HG03378 (cell line): Measurements from ENCODE around the gene HIC1.

Experiments
- ATAC-seq: cut with Tn5 transposase; IDR thresholded peaks from one replicate; pipeline ENCODE4 v1.9.1; 2021; ENCODE audit warnings: mild to moderate bottlenecking, moderate library complexity; ENCODE audit not compliant: unreplicated experiment

HIC1 gene

DNA sequence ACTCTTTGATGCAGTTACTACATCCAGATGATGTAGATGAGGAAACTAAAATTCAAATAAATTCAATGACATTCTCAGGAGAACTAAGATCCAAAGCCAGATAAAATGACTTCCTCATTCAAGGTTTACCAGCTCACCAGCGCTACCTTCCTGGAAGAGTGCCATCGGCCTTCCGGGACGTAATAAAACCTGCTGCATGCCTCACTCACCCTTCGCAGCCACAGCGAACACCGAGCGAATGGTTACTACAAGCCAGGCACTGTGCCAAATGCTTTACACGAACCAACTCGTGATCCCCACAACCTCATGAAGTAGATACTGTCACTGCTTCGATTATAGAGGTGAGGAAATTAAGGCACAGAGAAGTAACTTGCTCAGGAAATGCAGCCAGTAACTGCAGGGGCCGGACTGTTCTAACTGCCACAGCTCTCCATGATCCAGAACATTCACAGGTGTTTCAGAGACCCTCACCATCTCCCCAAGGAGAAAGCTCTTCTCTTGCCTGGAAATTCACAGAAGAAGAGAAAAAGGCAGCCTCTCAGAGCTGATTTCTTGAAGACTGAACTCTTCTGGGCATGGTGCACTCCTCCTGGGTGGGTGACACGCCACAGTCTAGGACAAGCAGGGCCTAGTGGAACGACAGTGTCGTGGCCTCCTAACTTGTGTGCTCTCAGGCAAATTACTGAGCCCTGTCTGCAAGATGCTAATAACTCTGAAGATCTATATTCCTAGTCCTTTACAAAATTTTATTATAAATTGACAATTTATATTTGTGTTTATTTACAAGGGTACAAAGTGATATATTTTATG, 46.8 kb downstream of the HIC1 start:
- no peak for ATAC-seq

DNA sequence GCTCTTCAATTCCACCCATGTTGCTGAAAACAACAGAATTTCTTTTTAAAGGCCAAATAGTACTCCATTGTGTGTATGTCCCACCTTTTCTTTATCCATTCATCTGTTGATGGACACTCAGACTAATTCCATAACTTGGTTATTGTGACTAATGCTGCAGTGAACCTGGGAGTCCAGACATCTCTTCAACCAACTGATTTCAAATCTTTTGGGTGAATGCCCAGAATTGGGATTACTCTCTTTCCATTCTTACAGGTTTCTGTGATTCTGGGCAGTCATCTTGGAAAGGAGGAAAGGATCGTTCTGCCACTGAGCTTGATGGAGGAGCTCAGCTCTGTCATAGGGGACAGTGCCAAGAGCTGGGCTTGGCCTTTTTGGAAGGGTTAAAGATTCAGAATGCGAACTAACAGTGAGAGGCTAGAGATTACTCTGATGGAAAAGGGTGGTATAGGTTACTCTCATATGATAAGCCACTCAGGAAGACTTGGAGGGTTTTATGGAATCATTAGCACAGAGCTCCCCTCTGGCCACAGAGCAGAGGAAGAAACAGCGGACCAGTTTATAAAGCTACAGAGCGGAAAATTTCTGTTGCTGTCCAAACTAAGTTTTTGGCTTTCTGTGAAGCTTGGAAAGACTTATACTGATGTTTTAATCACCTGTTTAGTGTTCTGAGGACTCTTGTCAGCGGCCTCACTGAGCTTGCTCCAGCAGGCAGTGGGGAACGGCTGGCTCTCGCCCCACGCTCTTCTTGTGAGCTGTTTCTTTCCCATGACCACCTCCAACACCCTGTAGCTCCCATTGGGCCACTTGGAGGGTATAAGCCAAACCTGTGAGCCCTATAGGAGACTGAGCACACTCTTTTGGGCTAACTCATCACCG, 48.3 kb downstream of the HIC1 start:
- ATAC-seq: no peak

DNA sequence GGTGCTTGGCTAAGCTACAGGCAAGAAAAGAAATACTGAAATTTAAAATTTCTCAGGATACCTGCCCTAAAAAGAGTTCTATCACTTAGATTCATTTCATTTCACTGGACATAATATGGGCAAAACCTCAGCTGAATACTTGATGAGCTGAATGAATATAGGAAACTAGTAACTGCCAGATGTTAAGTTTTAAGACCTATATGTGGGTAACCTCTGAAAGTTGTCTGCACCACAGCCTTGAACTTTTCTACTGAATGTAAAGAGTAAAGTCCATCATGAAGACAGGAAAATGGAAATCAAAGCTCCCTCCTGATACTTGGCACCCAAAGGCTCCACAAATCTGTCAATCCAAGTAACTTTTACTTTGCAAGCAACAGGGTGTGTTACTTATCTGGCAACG, 50.8 kb downstream of the HIC1 start:
- no peak for ATAC-seq

DNA sequence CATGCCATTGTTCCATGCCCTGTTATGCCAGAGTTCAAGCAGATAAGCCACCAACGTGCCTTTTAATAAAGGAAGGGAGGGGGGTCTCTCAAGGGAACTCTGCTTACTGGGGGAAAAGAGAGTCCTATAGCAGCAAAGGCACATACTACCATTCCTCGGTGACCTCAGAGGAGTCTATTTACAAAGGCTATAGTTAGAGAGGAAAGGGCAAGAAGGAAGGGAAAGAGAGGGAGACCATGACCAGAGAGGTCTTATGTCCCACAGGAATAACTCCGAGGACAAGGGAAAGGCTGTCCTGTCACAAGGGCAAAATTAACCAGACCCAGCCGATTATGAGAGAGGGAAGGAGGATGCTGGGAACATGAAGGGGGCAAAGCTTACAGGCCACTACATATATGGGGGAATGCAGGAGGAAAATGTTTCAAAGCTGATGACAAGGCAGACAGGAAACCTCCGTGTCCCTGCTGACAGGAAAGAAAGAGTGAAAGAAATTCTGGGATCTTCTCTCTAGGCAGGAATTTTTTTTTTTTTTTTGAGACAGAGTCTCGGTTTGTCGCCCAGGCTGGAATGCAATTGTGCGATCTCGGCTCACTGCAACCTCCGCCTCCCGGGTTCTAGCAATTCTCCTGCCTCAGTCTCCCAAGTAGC, 51.5 kb downstream of the HIC1 start:
- no peak for ATAC-seq

DNA sequence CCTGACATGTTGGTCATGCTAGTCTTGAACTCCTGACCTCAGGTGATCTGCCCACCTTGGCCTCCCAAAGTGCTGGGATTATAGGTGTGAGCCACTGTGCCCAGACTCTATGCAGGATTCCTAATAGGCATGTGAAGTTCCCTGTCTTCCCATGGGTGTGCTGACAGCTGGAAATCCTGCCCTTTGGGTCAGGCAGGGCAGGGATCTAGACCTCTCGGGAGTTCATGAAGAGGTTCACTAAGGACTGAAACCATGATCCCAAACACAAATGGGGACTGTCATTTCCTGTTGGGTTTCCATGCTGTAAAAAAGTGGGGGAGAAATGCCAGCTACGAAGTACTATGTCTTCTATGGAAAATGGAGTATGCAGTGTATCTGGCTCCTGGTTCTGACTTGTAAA, 52.1 kb downstream of the HIC1 start:
- ATAC-seq: no peak

DNA sequence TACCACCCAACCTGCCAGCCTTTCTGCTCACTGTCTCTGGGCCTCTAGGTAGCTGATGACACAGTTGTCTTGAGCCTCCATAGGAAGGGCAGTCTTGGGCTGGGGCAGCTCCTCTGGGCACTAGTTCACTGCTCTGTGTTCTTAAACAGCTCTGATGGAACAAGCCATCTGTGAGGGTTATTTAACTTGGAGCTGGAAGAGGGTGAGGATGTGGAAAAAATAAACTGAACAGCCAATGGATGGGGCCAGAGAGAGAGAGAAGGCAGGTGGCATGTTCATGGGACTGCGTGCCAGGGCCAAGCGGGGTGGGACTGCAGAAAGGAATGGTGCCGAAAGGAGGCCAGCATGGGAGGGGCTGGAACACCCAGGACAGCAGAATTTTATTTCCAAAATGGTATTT, 52.6 kb downstream of the HIC1 start:
- no peak for ATAC-seq

DNA sequence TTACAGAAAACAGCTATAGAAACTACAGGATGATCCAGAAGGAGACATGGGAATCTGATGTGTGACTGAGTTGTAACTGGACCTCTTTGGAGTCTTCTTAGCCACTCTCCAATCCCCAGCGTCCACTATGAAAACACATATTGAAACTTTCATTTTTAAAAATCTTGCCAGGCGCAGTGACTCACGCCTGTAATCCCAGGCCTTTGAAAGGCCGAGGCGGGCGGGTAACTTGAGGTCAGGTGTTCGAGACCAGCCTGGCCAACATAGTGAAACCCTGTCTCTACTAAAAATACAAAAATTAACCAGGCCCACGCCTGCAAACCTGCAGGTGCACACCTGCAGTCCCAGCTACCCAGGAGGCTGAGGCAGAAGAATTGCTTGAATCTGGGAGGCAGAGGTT, 53.3 kb downstream of the HIC1 start:
- no peak for ATAC-seq

DNA sequence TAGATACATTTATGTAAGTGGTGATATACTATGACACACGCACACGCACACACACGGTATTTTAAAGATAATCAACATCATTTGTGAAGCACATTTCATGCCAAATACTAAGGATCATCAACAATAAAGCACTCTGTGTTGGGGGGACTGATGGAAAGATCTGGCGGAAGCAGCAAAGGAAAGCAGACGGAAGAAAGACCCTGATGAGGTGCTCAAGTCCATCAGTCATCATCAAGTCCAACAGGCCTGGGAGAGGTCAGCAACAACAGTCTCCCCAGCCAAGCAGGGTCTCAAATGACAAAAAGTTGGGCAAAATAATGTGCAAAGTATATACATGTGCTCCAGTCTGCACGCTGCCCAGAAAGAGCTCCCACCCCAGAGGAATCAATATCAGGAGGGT, 55.5 kb downstream of the HIC1 start:
- no peak for ATAC-seq

DNA sequence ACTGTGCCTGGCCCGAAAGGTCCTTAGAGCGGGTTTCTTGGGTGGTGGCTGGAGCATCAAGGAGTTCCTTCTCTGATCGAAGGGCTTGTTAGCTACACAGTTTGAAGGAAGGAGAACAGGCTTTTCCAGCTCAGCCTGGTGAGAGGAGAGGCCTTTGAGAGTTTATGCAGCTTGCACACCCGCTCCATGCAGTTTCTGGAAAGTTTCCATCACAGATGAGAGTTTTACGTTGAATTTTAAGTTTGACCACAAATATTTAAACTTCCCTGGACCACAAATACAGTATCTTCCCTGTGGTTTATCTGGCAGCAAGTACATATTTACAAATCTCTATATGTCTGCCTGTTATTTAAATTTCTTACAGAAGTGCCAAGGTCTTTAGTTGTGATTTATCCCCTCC, 56.8 kb downstream of the HIC1 start:
- ATAC-seq: no peak
